NCI-H2196 treated with DMSO at 0.1 percent for 48 hours (cell line): ENCODE results near the gene CTBP1.

ENCODE experiments used
- DNase-seq: peaks from one replicate; lab custom pipeline; 2025; ENCODE audit not compliant: unreplicated experiment; lab: John Stamatoyannopoulos, UW

CTBP1 gene

DNA sequence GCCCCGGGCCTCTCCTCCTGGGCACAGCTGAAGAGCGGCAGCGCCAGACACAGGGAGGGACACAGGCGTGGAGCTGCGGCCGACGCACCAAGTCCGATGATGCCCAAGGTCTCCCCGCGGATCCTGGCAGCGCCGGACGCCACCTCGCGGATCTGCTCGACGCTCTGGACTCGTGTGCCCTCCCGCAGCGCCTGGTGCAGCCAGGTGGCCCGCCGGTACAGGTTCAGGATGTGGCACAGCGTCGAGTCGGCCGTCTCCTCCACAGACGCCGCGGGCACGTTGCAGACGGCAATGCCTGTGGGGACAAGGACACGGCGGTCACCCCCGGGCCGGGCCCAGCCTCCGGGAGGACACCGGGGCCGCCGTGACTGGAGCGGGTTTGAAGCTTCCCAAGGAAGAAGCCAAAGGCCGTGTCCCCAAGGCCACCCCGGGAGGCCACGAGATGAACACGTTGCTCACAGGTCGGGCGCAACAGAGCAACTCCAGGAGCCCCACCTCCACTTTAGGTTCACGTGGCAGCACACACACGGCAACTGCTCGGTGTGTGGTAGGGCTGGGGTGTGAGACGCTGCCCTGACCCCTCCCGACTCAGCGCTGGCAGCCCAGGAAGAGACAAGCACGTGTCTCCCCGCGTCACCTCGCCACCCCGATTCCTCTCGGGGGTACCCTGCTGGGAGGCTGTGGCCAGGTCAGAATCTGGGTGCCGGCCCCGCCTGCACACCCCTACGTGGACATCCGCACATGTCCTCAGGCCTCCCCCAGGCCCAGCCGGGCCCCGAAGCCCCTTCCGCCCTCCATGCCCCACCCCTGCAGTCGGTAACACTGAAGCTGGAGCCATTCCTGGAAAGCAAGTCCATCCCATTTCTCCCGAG is 23.4 kb downstream of the CTBP1 start:
- DNase-seq: no peak

- DNase-seq: no peak
These were observed 24.8 kb downstream of the CTBP1 start for GRCh38 chr4:1223841-1224809.

GRCh38 chr4:1222938-1223690 is 25.8 kb downstream of the CTBP1 start:
- no peak for DNase-seq

- DNase-seq: no peak
These were observed 26.7 kb downstream of the CTBP1 start for GRCh38 chr4:1222036-1222789.

DNA sequence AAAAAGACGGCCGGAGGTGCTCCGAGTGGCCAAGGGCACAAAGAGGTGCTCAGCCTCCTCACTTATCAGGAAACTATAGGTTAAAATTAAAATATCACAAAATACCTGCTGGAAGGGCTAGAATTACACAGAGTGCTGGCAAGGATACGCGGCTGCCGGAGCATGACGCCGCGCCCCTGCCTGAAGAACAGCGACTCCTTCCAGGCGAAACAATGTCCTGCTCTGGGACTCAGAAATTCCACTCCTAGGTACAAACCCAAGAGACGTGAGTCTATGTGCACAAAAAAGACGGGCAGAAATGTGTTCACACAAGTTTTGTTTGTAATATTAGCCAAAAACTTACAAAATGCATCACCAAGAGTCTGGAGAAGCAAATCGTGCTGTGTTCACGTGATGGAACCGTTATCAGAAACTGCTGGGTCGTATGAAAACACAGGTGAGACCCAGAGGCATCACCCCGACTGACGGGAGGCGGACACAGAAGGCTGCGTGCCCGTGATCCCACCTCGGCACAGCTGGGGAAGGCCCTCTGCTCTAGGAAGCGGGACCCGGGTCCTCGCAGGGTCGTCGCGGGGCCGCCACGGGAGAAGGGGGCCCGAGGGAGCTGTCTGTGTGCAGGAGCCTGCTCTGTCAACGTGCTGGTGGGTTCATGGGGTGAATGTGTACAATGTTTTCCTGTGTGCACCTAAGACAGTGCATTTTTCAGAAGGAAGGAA is 27.6 kb downstream of the CTBP1 start:
- no peak for DNase-seq

DNA sequence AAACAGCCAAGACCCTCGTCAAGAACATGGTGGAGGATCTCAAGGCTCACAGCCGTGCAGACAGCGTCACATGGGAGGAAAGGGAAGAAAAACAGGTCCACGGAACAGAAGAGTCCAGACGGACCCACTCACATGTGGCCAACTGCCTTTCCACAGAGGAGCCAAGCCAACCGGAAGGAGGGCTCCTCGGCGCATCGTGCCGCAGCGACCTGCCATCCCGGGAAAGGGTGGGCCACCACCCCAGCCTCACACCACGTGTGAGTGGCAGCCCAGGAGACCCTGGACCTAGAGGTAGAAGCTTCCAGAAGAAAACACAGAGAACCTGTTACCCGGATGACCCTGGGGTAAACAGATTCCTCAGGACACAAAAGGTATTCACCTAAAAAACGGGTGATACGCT is 28.4 kb downstream of the CTBP1 start:
- DNase-seq: no peak

DNA sequence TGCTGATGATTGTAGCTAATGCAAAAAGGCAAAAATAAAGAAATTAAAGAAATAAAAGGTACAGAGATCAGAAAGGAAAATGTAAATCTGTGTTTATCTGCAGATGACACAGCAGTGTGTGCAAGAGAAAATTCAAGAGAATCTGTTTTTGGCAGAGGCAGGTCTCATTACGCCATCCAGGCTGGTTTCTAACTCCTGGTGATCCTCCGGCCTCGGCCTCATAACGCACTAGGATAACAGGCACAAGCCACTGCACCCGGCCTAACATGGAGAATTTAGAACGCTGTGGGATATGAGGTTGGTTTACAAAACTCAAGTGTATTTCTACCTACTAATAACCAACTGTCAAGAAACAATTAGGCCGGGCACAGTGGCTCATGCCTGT is 29.4 kb downstream of the CTBP1 start:
- no peak for DNase-seq

DNA sequence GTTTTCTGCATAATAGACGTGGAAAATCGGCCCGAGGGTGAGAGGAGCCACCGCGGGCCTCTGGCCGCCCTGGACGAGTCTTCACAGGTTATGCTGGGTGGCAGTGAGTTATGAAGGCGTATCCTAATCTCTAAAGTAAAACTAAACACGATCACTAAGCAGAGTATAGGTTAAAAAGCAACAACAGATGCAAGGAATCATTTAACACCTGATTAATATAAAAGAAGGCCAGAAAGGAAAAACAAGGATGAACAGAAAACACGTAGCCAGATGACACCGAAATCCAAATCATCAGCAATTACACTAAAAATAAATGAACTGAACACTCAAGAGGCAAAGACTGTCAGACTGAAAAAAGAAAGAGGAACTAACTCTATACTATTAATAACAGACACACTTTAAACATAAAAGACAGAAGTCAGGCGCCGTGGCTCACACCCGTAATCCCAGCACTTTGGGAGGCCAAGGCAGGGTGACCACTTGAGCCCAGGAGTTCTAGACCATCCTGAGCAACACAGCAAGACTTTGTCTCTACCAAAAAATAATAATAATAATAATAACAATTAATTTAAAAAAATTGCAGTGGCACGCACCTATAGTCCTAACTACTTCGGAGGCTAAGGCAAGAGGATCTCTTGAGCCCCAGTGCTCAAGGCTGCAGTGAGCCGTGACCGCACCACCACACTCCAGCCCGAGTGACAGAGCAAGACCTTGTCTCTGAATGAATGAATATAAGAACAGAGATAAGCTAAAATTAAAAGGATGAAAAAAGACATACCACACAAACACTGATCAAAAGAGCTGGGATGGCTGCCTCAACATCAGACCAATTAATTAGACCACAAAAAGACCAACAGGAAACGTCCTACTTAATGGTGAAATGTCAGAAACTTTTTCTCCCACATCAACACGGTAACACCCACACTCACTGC is 30.0 kb downstream of the CTBP1 start:
- no peak for DNase-seq

DNA sequence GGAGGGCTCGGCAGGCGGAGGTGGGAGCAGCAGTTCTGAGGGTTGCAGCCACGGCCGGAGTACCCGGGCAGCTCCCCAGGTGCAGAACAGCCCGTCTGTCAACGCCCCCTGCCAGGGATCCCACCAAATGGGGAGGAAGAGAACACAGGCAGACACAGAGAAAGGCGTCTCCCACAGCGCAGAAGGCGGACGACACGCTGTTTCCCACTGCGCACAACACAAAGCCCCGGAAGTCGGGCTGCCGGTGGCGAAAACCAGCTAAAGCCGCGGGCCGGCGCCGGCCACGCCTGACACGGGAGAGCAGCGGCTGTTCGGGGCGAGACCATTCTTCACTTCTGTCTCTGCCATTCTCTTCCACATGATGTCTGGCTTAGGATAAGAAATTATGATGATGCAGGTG is 31.6 kb downstream of the CTBP1 start:
- no peak for DNase-seq

GRCh38 chr4:1216869-1217294 is 32.0 kb downstream of the CTBP1 start:
- no peak for DNase-seq

DNA sequence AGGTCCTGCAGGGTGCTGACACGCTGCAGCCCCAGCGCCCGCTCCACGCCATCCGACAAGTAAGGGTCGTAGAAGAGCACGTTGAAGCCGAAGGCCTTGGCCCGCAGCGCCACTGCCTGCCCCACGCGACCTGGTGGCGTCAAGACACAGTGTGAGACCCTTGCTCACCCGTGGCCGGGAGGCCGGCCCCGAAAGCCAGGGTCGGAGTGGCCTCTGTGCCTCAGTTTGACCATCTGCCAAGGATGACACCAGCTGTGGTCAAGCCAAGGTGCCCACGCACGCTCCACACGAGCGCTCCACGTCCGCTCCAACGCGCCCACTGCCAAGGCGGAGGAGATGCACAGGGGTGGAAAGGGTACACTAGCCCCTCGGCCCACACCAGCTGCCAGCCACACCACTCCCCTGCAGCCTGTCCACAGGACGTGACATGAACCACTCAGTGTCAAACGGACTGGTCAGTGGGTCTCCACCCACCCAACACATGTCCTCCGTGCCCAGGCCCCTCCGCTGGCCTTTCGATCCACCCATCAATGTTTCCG is 32.8 kb downstream of the CTBP1 start:
- no peak for DNase-seq

GRCh38 chr4:1215141-1216075 is 33.5 kb downstream of the CTBP1 start:
- no peak for DNase-seq

- DNase-seq: no peak
These were observed 34.5 kb downstream of the CTBP1 start for GRCh38 chr4:1214101-1215095.

- no peak for DNase-seq
These were observed 35.5 kb downstream of the CTBP1 start for GRCh38 chr4:1213336-1213995.

DNA sequence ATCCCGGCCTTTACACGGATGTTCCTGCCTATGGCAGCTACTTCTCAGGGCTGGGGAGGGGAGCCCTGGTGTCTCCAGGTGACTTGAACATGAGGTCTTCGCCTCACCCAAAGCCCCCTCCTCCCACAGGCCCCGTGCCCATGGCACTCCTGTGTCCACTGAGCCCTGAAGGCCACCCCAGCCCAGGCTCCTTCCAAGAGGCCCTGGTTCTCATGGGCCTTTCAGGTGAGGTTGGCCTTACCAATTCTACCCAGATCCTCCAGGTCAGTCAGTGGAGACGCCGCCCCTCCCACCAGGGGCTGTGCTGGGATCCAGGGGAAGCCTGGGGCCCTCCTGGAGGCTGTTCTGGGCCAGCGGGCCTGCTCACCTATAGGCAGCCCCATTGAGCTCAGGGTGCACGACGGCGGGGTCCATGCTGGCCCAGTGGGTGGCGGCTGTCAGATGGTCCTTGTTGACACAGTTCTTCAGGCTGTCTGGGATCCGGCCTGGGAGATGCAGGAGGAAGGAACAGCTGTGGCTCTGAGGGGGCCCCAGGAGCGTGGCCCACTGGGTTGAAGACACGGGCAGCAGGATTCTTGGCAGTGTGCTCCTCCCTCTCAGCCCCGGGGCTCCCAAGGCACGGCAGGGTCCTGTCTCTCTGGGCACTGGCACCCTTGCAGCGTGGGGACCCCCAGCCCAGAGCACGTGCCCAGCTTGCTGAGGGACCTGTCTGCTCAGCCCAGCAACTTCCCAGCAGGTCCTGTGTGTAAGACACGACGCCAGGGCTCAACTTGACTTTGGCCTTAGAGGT is 36.2 kb downstream of the CTBP1 start:
- no peak for DNase-seq
